BLaER1 treated with 17β-estradiol and CSF1 and Interleukin-3, amounts not matched to agents 10 nM and 100 nM (cell line): ENCODE data around the gene C18orf54.
"Not testable (repeated sequence)": the region's sequence is repeated elsewhere in the genome, so short reads cannot be mapped to it uniquely, and the experiment has no call there.

Experiments used
- H3K27ac ChIP-seq, 11 experiments: shearing (Covaris generic); formaldehyde crosslinking; 2 replicates each; pipeline ENCODE4 v1.8.1; 2022
- H3K27me3 ChIP-seq, 11 experiments: shearing (Covaris generic); formaldehyde crosslinking; 2 replicates each; pipeline ENCODE4 v1.8.1; 2022
- H3K36me3 ChIP-seq, 11 experiments: shearing (Covaris generic); formaldehyde crosslinking; 2 replicates each; pipeline ENCODE4 v1.8.1; 2022
- H3K4me1 ChIP-seq, 10 experiments: shearing (Covaris generic); formaldehyde crosslinking; 2 replicates each; pipeline ENCODE4 v1.8.1; 2022
- H3K4me2 ChIP-seq, 11 experiments: shearing (Covaris generic); formaldehyde crosslinking; 2 replicates each; pipeline ENCODE4 v1.8.1; 2022
- H3K4me3 ChIP-seq, 10 experiments: shearing (Covaris generic); formaldehyde crosslinking; 2 replicates each; pipeline ENCODE4 v1.8.1; 2022
- H3K9ac ChIP-seq, 11 experiments: shearing (Covaris generic); formaldehyde crosslinking; 2 replicates each; pipeline ENCODE4 v1.8.1; 2022
- H3K9me3 ChIP-seq, 11 experiments: shearing (Covaris generic); formaldehyde crosslinking; replicated peaks in 1 of 11; 2 replicates each; pipeline ENCODE4 v1.8.1; 2022
- H4K20me1 ChIP-seq, 11 experiments: shearing (Covaris generic); formaldehyde crosslinking; 2 replicates each; pipeline ENCODE4 v1.8.1; 2022
- Cebpa-rat ChIP-seq, 11 experiments: shearing (Covaris generic); IDR thresholded peaks; 2 replicates each; pipeline ENCODE4 v1.8.1; 2022

Gene C18orf54

DNA sequence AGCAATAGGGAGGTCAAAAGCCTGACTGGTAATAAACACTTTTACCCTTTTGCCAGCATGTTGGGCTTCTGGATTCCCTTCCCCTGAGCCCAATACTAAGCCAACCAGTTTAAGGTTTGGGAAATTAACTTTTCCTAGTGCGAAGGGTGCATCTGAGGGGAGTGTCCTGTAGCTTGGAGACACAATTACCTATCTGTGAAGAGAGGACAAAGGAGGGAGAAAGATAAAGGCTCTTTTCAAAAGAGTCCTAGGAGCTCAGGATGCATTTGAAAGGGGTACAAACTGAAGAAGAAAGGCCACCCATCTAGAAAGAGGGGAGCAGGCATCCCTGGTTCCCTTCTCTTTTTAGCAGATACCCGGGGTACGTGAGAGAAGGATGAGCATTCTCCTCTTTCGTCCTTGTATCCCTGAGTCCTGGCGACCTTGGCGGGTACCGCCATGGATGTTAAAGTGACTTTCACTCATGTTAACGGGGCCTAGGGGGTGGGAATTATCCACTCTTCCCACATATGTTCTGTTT, 25.1 kb downstream of the C18orf54 start:
- no peak overlapping the region for H3K4me3 ChIP-seq
- H3K27ac ChIP-seq: no peak overlapping the region
- H3K36me3 ChIP-seq: peaks cover 5 to 21% (median 12%) of the 10 kb centered on the region in 11 experiments; a peak in 11 of 22 replicates
- no peak for TF ChIP-seq Cebpa-rat (IDR thresholded peaks at IDR 0.05)
- H3K9me3 ChIP-seq: peaks cover 0 to 8% (median 0%) of the 10 kb centered on the region in 11 experiments; a peak in 1 of 22 replicates
- H4K20me1 ChIP-seq: no peaks in the 10 kb centered on the region
- no peak overlapping the region for H3K4me2 ChIP-seq
- H3K4me1 ChIP-seq: peaks cover 0 to 6% (median 4%) of the 10 kb centered on the region in 10 experiments; a peak in 15 of 20 replicates
- H3K27me3 ChIP-seq: no peaks in the 10 kb centered on the region
- H3K9ac ChIP-seq: no peak overlapping the region

GRCh38 chr18:54386043-54386442, 28.3 kb downstream of the C18orf54 start:
- Histone ChIP-seq H3K4me2 (no peak overlapping the region), H3K27ac (no peak overlapping the region), H3K9ac (no peak overlapping the region), H3K4me3 (no peak overlapping the region), H4K20me1 (no peaks in the 10 kb centered on the region), H3K27me3 (no peaks in the 10 kb centered on the region), H3K4me1 (peaks cover 15 to 27% (median 21%) of the 10 kb centered on the region in 10 experiments), H3K36me3 (peaks cover 0 to 8% (median under 1%) of the 10 kb centered on the region in 11 experiments; a peak in 5 of 22 replicates), H3K9me3 (peaks cover 0 to 8% (median 0%) of the 10 kb centered on the region in 11 experiments; a peak in 1 of 22 replicates)
- no peak for TF ChIP-seq Cebpa-rat (IDR thresholded peaks at IDR 0.05)

DNA sequence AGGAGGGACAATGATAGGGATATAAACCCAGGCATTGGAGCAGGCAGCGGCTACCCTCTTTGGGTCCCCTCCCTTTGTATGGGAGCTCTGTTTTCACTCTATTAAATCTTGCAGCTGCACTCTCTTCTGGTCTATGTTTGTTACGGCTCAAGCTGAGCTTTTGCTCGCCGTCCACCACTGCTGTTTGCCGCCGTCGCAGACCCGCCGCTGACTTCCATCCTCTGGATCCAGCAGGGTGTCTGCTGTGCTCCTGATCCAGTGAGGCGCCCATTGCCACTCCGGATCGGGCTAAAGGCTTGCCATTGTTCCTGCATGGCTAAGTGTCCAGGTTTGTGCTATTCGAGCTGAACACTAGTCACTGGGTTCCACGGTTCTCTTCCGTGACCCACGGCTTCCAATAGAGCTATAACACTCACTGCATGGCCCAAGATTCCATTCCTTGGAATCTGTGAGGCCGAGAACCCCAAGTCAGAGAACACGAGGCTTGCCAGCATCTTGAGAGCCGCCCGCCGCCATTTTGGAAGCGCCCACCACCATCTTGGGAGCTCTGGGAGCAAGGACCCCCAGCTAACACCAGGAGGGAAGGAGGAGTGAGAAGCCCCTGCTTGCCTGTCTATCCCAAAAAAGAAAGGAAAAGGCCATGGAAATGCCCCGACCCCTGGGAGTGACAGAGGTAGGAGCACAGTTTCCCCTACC, 29.2 kb downstream of the C18orf54 start:
- H3K27me3 ChIP-seq, H3K9ac ChIP-seq, H3K4me3 ChIP-seq, H3K9me3 ChIP-seq, H3K36me3 ChIP-seq, H4K20me1 ChIP-seq: not testable (repeated sequence)
- Histone ChIP-seq H3K4me1 (peaks cover 15 to 27% (median 21%) of the 10 kb centered on the region in 10 experiments), H3K4me2 (peak overlapping the region in 5 of 11 experiments; percentile 80 to 87 (median 83); a peak in 3 of 22 replicates), H3K27ac (peak overlapping the region in 3 of 11 experiments; percentile 65 to 80 (median 74); a peak in 3 of 22 replicates)

- H3K9me3 ChIP-seq: peaks cover 0 to 8% (median 0%) of the 10 kb centered on the region in 11 experiments; a peak in 1 of 22 replicates
- H3K9ac ChIP-seq: no peak overlapping the region
- H3K4me2 ChIP-seq: peak overlapping the region; percentile 47 to 87 (median 71); a peak in 15 of 22 replicates
- no peak overlapping the region for H3K4me3 ChIP-seq
- TF ChIP-seq Cebpa-rat (IDR thresholded peaks at IDR 0.05): no peak
- no peaks in the 10 kb centered on the region for H3K27me3 ChIP-seq
- no peaks in the 10 kb centered on the region for H4K20me1 ChIP-seq
- H3K36me3 ChIP-seq: 0 out of 22 replicates have a peak, but pooled peaks cover 0 to 1% (median 0%) of the 10 kb centered on the region in 11 experiments
- peaks cover 15 to 27% (median 21%) of the 10 kb centered on the region in 10 experiments for H3K4me1 ChIP-seq
- peak overlapping the region in 8 of 11 experiments; percentile 54 to 80 (median 65); a peak in 14 of 22 replicates for H3K27ac ChIP-seq
These were observed 29.9 kb downstream of the C18orf54 start for GRCh38 chr18:54387631-54388030.

DNA sequence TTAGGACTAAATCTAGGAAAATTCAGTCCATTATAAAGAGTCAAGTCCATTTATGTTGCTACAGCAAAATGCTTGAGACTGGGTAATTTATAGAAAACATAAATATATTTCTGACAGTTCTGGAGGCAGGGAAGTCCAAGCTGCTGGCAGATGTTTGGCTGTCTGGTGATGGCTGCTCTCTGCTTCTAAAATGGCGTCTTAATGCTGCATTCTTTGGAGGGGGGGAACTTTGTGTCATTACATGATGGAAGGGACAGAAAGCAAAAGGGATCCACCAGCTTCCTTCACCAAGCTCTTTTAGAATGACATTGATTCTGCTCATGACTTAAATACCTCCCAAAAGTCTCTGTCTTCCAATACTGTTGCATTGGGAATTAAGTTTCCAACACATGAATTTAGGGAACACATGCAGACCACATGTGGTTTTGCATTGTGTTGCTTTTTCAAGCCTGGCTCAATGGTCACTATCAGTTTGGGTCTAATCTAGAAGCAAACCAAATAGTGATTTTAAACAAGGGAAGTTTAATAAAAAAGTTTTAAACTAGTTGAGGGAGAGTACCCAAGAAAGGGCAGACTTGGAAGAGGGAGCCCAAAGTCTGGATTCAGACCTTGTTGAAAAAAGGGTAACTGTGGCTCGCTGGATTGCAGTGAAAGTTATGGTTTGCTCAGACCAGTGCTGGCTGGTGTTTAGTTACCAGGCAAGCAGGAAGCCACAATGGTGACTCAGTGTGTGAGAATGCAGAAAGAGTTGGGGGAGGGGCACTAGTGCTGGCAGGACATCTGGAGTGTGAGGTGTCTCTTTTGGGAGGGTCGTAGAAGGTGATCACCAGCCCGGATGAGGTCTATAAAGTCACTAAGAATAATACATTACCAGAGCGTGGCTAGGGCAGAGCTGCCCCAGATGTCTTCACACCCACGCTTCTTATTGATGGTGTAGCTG, 30.8 kb downstream of the C18orf54 start:
- Histone ChIP-seq H4K20me1 (no peaks in the 10 kb centered on the region), H3K36me3 (no peaks in the 10 kb centered on the region), H3K9ac (peak overlapping the region in 5 of 11 experiments; percentile 3 to 55 (median 37); a peak in 8 of 22 replicates), H3K27ac (peak overlapping the region in 10 of 11 experiments; percentile 25 to 80 (median 64); a peak in 18 of 22 replicates), H3K4me1 (peaks cover 15 to 27% (median 21%) of the 10 kb centered on the region in 10 experiments), H3K27me3 (no peaks in the 10 kb centered on the region), H3K9me3 (peaks cover 0 to 8% (median 0%) of the 10 kb centered on the region in 11 experiments; a peak in 1 of 22 replicates), H3K4me3 (peak overlapping the region in 1 of 10 experiments; percentile 17; a peak in 1 of 20 replicates), H3K4me2 (peak overlapping the region; percentile 47 to 87 (median 71))
- TF ChIP-seq Cebpa-rat (IDR thresholded peaks at IDR 0.05): no peak

DNA sequence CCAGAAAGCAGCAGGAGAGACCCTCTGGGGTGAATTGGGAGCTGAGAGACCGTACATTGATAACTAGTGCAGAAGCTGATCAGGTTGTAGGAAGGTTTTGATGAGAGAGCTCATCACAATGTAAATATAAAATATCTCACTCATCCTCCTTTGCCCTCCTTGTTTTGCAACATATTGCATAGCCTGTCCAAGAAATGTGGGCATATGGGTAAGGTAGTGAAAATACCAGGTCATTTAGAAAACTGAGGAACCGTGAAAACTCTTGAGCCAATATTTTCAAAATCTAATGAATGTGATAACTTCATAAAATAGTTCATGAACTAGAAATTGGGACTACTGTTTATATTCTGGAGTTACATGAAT, 31.4 kb downstream of the C18orf54 start:
- no peak for TF ChIP-seq Cebpa-rat (IDR thresholded peaks at IDR 0.05)
- Histone ChIP-seq H3K36me3 (no peaks in the 10 kb centered on the region), H3K27me3 (no peaks in the 10 kb centered on the region), H3K4me2 (peak overlapping the region; percentile 47 to 87 (median 71)), H3K27ac (peak overlapping the region in 10 of 11 experiments; percentile 9 to 80 (median 64); a peak in 16 of 22 replicates), H3K4me3 (peak overlapping the region in 1 of 10 experiments; percentile 17; a peak in 1 of 20 replicates), H3K4me1 (peaks cover 15 to 27% (median 21%) of the 10 kb centered on the region in 10 experiments), H4K20me1 (no peaks in the 10 kb centered on the region), H3K9ac (peak overlapping the region in 4 of 11 experiments; percentile 35 to 55 (median 42); a peak in 6 of 22 replicates), H3K9me3 (peaks cover 0 to 8% (median 0%) of the 10 kb centered on the region in 11 experiments; a peak in 1 of 22 replicates)

- Histone ChIP-seq H3K27me3 (no peaks in the 10 kb centered on the region), H3K27ac (no peak overlapping the region), H3K36me3 (no peaks in the 10 kb centered on the region), H3K9me3 (peaks cover 0 to 8% (median 0%) of the 10 kb centered on the region in 11 experiments; a peak in 1 of 22 replicates), H4K20me1 (no peaks in the 10 kb centered on the region), H3K9ac (no peak overlapping the region), H3K4me2 (no peak overlapping the region), H3K4me3 (no peak overlapping the region), H3K4me1 (peaks cover 15 to 27% (median 21%) of the 10 kb centered on the region in 10 experiments)
- TF ChIP-seq Cebpa-rat (IDR thresholded peaks at IDR 0.05): no peak
These were observed 33.1 kb downstream of the C18orf54 start for GRCh38 chr18:54390838-54391237.

GRCh38 chr18:54392543-54393023, 34.9 kb downstream of the C18orf54 start:
- Histone ChIP-seq H3K9me3 (peaks cover 0 to 2% (median 0%) of the 10 kb centered on the region in 11 experiments; a peak in 1 of 22 replicates), H3K4me3 (no peak overlapping the region), H3K36me3 (no peaks in the 10 kb centered on the region), H3K4me1 (peaks cover 15 to 32% (median 19%) of the 10 kb centered on the region in 10 experiments), H3K9ac (no peak overlapping the region), H3K27me3 (no peaks in the 10 kb centered on the region), H3K27ac (no peak overlapping the region), H4K20me1 (no peaks in the 10 kb centered on the region), H3K4me2 (no peak overlapping the region)
- TF ChIP-seq Cebpa-rat (IDR thresholded peaks at IDR 0.05): no peak
